Activated gamma-delta T cell treated with anti-CD3 and anti-CD28 coated beads, Interleukin-2, amount 50 U/mL, for 16 hours (primary cell): ENCODE results near the gene WFIKKN2.
"Not testable (repeated sequence)": the region's sequence is repeated elsewhere in the genome, so short reads cannot be mapped to it uniquely, and the experiment has no call there.

Experiments used
- DNase-seq: peaks from one replicate; pipeline ENCODE4 v3.0.0-alpha.2; 2020; ENCODE audit warnings: low read depth

Gene WFIKKN2, protein sequence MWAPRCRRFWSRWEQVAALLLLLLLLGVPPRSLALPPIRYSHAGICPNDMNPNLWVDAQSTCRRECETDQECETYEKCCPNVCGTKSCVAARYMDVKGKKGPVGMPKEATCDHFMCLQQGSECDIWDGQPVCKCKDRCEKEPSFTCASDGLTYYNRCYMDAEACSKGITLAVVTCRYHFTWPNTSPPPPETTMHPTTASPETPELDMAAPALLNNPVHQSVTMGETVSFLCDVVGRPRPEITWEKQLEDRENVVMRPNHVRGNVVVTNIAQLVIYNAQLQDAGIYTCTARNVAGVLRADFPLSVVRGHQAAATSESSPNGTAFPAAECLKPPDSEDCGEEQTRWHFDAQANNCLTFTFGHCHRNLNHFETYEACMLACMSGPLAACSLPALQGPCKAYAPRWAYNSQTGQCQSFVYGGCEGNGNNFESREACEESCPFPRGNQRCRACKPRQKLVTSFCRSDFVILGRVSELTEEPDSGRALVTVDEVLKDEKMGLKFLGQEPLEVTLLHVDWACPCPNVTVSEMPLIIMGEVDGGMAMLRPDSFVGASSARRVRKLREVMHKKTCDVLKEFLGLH

GRCh38 chr17:50835301-50836234, at the start of gene WFIKKN2:
WFIKKN2 (plus strand) TSS chr17:50835586; CDS start chr17:50835938, 352 bp downstream.
- no peak for DNase-seq

GRCh38 chr17:50785946-50786570, 49.3 kb upstream of the WFIKKN2 start:
- no peak for DNase-seq

DNA sequence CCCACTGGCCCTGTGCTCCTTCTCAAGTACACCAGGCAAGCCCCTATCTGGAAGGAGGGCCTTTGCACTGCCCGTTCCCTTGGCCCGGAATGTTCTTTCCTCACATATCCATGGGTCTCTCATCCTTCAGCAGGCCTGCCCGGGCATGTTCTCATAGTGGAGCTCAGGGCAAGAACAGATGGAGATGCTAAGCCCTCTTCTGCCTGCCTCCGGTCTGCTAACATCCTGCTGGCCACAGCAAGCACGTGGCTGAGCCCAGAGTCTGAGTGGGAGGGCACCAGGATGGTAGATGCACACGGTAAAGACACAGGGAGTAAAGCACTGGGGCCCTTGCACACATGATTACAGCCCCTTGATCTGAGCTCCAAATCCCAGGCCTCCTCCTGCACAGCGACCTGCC, 48.3 kb upstream of the WFIKKN2 start:
- DNase-seq, result no peak

DNA sequence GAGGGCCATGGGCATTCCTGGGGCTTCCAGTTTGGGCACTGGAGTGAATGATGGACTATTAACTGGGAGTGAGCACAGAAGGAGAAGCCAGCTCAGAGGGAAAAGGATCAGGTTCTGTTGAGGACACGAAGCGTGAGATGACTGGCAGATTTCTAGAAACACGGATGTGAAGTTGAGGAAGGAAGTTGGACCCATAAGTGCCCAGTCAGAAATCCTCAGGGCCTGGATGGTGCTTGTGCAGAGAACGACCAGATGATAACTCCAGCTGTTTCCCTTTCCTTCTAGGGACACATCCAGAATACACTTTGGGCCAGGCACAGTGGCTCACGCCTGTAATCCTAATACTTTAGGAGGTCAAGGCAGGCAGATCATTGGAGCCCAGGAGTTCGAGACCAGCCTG, 44.8 kb upstream of the WFIKKN2 start:
- DNase-seq, result no peak

DNA sequence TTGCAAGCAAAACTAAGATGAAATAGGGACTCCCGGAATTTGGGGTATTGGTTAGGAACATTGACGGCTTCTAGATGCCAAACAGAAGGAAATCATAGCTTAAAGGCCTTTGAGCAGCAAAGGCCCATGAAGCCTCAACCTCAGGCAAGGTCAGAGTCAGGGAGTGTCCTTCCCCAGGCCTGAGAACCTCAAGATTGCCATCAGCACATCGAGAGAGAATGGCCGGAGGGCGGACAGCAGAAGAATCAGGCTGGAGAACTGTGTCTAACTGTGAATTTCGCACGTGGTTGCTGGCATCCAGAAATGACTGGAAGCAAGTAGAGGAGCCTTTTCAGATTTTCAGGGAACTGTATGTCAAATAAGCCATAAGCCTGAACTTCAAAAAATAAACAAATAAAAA, 43.3 kb upstream of the WFIKKN2 start:
- DNase-seq, result no peak

DNA sequence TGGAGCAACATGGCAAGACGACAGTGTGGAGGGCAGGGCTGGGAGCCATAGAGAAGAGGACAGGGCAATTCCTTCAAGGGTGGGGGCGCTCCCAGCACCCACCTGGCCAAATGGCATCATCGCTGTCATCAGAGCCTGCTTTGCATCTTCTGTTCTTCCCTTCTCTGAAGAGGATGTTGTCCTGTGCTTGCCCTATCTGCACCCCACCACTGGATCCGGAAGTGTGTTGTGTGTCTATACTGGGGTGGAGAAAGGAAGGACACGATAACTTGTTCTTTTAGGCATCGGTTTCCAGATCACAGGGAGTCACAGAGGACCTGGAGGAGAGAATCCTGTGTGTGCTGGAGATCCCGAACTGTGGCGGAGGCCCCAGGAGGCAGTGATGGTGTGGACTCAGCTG, 42.4 kb upstream of the WFIKKN2 start:
- DNase-seq, result no peak

GRCh38 chr17:50794361-50794760, 41.0 kb upstream of the WFIKKN2 start:
- no peak for DNase-seq

GRCh38 chr17:50797135-50797810, 38.1 kb upstream of the WFIKKN2 start:
- no peak for DNase-seq

- DNase-seq, result no peak
These were observed 36.7 kb upstream of the WFIKKN2 start for GRCh38 chr17:50798424-50799288.

DNA sequence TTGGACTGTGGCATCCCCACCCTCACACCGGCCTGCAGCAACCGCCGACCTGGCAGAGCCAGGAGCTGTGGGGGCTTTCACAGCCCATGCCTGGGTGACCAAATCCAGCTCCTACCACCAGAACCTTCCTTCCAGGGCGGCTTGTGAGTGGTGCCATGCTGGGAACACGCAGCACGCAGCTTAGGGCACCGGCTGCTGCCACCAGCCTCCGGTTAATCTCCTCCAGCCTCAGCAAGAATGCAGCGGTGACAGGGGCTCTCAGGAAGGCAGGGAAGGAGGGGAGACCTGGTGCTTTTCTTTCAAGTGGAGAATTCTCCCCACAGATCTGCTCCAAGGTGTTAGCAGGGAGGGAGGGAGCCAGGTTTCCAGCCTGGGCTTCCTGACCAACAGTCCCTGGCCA, 35.8 kb upstream of the WFIKKN2 start:
- no peak for DNase-seq

DNA sequence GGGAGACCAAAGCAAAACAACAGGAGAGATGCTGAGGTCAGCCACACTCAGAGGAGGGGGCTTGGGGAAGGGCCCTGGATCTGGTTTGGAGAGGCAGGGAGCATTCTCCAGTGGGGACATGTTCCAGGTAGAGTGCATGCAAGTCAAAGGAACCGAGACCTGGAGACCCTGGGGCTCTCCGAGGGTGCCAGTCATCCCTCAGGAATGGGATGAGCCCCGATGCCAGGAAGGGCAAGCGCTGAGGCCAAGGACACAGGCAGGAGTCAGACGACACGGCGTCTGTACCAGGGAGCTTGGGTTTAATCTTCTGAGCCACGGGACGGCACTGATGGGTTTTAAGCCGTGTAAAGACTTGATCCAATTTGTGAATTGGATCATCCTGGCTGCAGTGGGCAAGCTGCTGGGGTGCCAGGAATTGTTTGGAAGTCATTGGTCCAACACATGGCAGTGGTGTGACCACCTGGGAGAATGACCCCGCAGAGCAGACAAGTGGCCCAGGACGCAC, 35.1 kb upstream of the WFIKKN2 start:
- no peak for DNase-seq

- no peak for DNase-seq
These were observed 32.5 kb upstream of the WFIKKN2 start for GRCh38 chr17:50802609-50803571.

DNA sequence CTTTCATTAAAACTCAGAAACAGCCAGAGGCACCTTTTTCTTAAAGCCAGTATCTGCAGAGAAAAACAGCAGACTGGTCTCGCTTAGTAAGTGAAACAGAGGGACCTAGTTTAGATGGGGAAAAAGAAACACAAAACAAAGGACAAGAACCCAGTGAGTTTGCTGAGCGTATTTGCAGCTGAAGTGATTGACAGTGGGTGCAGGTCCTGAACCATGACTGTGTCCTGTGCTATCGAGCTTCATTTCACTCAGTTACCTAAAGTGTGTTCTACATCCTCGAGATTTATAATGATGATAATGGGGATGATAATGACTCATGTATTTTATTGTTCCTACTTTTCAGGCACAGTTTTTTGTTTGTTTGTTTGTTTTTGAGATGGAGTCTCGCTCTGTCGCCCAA, 31.7 kb upstream of the WFIKKN2 start:
- DNase-seq, result no peak

DNA sequence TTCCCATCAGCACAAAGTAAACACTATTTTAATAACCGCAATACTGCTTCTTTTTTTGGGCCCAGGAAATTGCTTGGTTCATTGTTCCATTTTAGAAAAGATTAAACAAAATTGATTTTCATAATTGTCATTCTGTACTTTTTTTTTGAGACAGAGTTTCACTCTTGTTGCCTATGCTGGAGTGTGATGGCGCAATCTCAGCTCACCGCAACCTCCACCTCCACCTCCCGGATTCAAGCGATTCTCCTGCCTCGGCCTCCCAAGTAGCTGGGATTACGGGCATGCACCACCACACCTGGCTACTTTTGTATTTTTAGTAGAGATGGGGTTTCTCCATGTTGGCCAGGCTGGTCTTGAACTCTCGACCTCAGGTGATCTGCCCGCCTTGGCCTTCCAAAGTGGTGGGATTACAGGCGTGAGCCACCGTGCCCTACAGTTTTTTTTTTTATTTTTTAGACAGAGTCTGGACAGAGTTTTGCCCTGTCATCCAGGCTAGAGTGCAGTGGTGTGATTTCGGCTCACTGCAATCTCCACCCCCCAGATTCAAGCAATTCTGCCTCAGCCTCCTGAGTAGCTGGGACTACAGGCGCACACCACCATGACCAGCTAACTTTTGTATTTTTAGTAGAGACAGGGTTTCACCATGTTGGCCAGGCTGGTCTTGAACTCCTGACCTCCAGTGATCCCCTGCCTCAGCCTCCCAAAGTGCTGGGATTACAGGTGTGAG, 30.5 kb upstream of the WFIKKN2 start:
- not testable (repeated sequence) for DNase-seq

- no peak for DNase-seq
These were observed 29.9 kb upstream of the WFIKKN2 start for GRCh38 chr17:50805486-50805885.

DNA sequence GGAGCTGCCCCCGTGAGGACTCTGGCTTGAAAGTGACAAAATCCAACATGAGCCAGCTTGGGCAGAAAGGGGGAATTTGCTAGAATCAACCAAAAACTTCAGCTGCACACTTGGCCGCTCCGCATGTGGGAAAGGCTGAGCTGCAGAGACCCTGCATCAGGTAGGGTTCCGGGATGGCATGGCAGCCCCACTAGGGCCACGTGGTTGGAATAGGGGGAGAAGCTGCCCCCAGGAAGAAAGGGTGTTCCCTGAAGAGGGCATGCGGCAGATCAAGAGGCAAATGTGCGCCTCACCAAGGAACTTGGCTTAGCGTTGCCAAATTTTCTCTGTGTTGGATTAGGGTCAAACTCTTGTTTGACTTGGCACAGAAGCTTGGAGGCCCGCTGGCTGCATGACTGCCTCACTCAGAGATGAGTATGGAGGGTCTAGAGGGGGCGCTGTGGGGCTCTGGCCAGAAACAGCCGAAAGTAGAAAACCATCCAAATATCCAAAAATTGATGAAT, 29.2 kb upstream of the WFIKKN2 start:
- DNase-seq, result no peak

GRCh38 chr17:50807009-50807408, 28.4 kb upstream of the WFIKKN2 start:
- no peak for DNase-seq

- DNase-seq, result no peak
These were observed 27.7 kb upstream of the WFIKKN2 start for GRCh38 chr17:50807675-50808074.
